Spleen (tissue), 7 donors: Measurements from ENCODE around the gene PRIM2.

ENCODE experiments used
- POLR2A ChIP-seq, 3 donors: fragments of 450-650 bp; IDR thresholded peaks; one replicate each; pipeline ENCODE4 v1.5.1; 2017; ENCODE audit warnings: antibody characterized with exemption in 3 of 3, mild to moderate bottlenecking in 1 of 3
- POLR2AphosphoS5 ChIP-seq, 3 donors: sonication (generic); formaldehyde crosslinking; IDR thresholded peaks; one replicate each; pipeline ENCODE4 v1.5.1; 2017; ENCODE audit warnings: antibody characterized with exemption in 3 of 3
- TF ChIP-seq, protein P1 (sequence below), 11 experiments: fragments of 200-600 bp in 7 of 11; fragments of 450-650 bp in 4 of 11; sonication (generic) in 4 of 11; IDR thresholded peaks in 8 of 11; conservative IDR thresholded peaks in 3 of 11; 1 replicate in 7 of 11; 2 replicates in 4 of 11; pipeline versions ENCODE4 v1.4.0 to v1.8.0; 2016 to 2021; ENCODE audit warnings: antibody characterized with exemption in 11 of 11, inconsistent platforms in 4 of 11, mild to moderate bottlenecking in 1 of 11
- donor health status: DM: no; HTN: no; CAD: no; lungs with moderate emphysema.
- donor health status: DM: no; HTN: no; CAD: no.
- donor health status: DM: no; HTN: no; CAD: no.

DNA sequence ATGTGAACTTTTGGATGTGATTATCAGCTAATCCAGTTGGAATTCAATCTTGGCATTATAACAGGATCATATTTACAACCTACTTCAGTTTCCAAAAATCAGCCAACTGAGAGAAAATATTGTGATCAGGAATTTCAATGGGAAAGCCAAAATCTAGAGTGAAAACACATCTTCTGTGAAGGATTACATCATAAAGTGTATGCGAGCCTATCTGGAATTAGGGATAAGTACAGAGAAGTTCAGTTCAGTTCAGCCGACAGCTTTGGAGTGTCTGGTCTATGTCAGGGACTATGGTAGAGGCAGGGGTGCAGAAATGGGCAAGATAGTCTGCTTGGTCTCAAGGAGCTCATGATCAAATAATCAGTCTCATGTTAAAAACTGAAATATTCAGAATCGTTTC is 12.3 kb upstream of the PRIM2 start:
- TF ChIP-seq, protein P1, sequence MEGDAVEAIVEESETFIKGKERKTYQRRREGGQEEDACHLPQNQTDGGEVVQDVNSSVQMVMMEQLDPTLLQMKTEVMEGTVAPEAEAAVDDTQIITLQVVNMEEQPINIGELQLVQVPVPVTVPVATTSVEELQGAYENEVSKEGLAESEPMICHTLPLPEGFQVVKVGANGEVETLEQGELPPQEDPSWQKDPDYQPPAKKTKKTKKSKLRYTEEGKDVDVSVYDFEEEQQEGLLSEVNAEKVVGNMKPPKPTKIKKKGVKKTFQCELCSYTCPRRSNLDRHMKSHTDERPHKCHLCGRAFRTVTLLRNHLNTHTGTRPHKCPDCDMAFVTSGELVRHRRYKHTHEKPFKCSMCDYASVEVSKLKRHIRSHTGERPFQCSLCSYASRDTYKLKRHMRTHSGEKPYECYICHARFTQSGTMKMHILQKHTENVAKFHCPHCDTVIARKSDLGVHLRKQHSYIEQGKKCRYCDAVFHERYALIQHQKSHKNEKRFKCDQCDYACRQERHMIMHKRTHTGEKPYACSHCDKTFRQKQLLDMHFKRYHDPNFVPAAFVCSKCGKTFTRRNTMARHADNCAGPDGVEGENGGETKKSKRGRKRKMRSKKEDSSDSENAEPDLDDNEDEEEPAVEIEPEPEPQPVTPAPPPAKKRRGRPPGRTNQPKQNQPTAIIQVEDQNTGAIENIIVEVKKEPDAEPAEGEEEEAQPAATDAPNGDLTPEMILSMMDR (IDR thresholded peaks at IDR 0.05 in 8 of 11, conservative IDR thresholded peaks at IDR 0.05 in 3 of 11): no peak
- TF ChIP-seq POLR2A (IDR thresholded peaks at IDR 0.05) (no peak), POLR2AphosphoS5 (IDR thresholded peaks at IDR 0.05) (no peak)
